Activated CD4-positive, CD25-positive, alpha-beta regulatory T cell treated with anti-CD3 and anti-CD28 coated beads, Interleukin-2, amount 50 U/mL, for 16 hours (primary cell): Measurements from ENCODE around the gene ZNF502.
"Not testable (repeated sequence)": the region's sequence is repeated elsewhere in the genome, so short reads cannot be mapped to it uniquely, and the experiment has no call there.

Experiments
- DNase-seq: peaks from one replicate; pipeline ENCODE4 v3.0.0-alpha.2; 2020; ENCODE audit warnings: low read depth, low spot score

ZNF502 gene

GRCh38 chr3:44712455-44713075, at the start of gene ZNF502:
TSS of gene ZNF502 (plus strand) at chr3:44712660. CDS start at chr3:44720262, 7,602 bp downstream.
- peak; percentile 21 for DNase-seq

- DNase-seq = no peak
Observed at GRCh38 chr3:44665173-44665572, 47.3 kb upstream of the ZNF502 start.

- no peak for DNase-seq
Observed at GRCh38 chr3:44666346-44666745, 46.1 kb upstream of the ZNF502 start.

- no peak for DNase-seq
Observed at GRCh38 chr3:44669760-44670159, 42.7 kb upstream of the ZNF502 start.

GRCh38 chr3:44673466-44673865, 39.0 kb upstream of the ZNF502 start:
- DNase-seq = not testable (repeated sequence)

- DNase-seq = no peak
Observed at GRCh38 chr3:44674211-44674610, 38.2 kb upstream of the ZNF502 start.

GRCh38 chr3:44678480-44679116, 33.9 kb upstream of the ZNF502 start:
- no peak for DNase-seq

GRCh38 chr3:44680921-44681455, 31.5 kb upstream of the ZNF502 start:
- DNase-seq = no peak

GRCh38 chr3:44682182-44682896, 30.1 kb upstream of the ZNF502 start:
- DNase-seq = no peak

GRCh38 chr3:44685128-44685800, 27.2 kb upstream of the ZNF502 start:
- DNase-seq = peak; percentile 7

- no peak for DNase-seq
Observed at GRCh38 chr3:44687898-44688297, 24.6 kb upstream of the ZNF502 start.

- no peak for DNase-seq
Observed at GRCh38 chr3:44721231-44722102, 9.0 kb downstream of the ZNF502 start.

- no peak for DNase-seq
Observed at GRCh38 chr3:44722103-44722401, 9.6 kb downstream of the ZNF502 start.

- peak; percentile 67 for DNase-seq
Observed at GRCh38 chr3:44729384-44729910, 17.0 kb downstream of the ZNF502 start, which contains the start of gene ZNF501. TSS of gene ZNF501 (plus strand) at chr3:44729635. CDS start at chr3:44734422, 4,787 bp downstream.

GRCh38 chr3:44734646-44735168, 22.2 kb downstream of the ZNF502 start:
- no peak for DNase-seq

GRCh38 chr3:44761101-44761423, 48.6 kb downstream of the ZNF502 start:
- DNase-seq = no peak

- peak; percentile 95 for DNase-seq
Observed at GRCh38 chr3:44761424-44762169, 49.1 kb downstream of the ZNF502 start, which contains the start of the genes KIAA1143 and KIF15. TSS of gene KIAA1143 (minus strand) at chr3:44761619. CDS start at chr3:44761602, 17 bp downstream. TSS of gene KIF15 (plus strand) at chr3:44761794. CDS start at chr3:44761866, 72 bp downstream.

- DNase-seq = no peak
Observed at GRCh38 chr3:44762170-44762677, 49.8 kb downstream of the ZNF502 start.

GRCh38 chr3:44762690-44763089, 50.2 kb downstream of the ZNF502 start:
- no peak for DNase-seq

- no peak for DNase-seq
Observed at GRCh38 chr3:44764248-44764647, 51.8 kb downstream of the ZNF502 start.
